Caco-2 (cell line): Measurements from ENCODE around the gene AANAT. TPM values are rescaled to one million over a fixed set of nuclear protein-coding genes. Genes with fewer than 3 reads are reported as not detected.

Source experiments
- BruUV-seq: library from RNA; stranded (reverse); fragments of 400-500 nt; replicated peaks from 2 replicates; lab custom pipeline; 2021; lab: Mats Ljungman, UMichigan
- CTCF ChIA-PET: fragments of 300-600 bp; sonication (Branson Sonifier 250); formaldehyde crosslinking; loops from one replicate; lab custom pipeline; 2022; ENCODE audit warnings: antibody characterized with exemption; lab: Charles Lee
- POLR2A ChIA-PET: fragments of 300-600 bp; sonication (Branson Sonifier 250); formaldehyde crosslinking; loops from one replicate; lab custom pipeline; 2022; ENCODE audit warnings: antibody characterized with exemption; lab: Charles Lee
- DNase-seq, 2 experiments: peaks; one replicate each; pipeline versions ENCODE4 v3.0.0 to v3.0.0-alpha.2; 2020 to 2022
- H3K27me3 ChIP-seq: replicated peaks from 2 replicates; pipeline ENCODE4 v1.6.0; 2011; ENCODE audit warnings: low read length; ENCODE audit not compliant: control insufficient read depth, insufficient read depth
- H3K36me3 ChIP-seq: 2 replicates; pipeline ENCODE4 v1.5.1; 2011; ENCODE audit warnings: low read length; ENCODE audit not compliant: control insufficient read depth, insufficient read depth
- H3K4me1 ChIP-seq: fragments of 250-450 bp; sonication (Bioruptor Pico); 2 replicates; pipeline ENCODE4 v1.5.1; 2020; ENCODE audit warnings: mild to moderate bottlenecking
- H3K4me3 ChIP-seq: 2 replicates; pipeline ENCODE4 v1.5.1; 2011; ENCODE audit warnings: low read depth, mild to moderate bottlenecking, control low read depth, low read length
- H3K9me3 ChIP-seq: fragments of 250-450 bp; sonication (Bioruptor Pico); 2 replicates; pipeline ENCODE4 v1.5.1; 2020; ENCODE audit warnings: mild to moderate bottlenecking, moderate library complexity
- H3K27ac Mint-ChIP-seq: one replicate; pipeline ENCODE4 v1.8.0; 2022; ENCODE audit warnings: mixed read lengths; ENCODE audit not compliant: unreplicated experiment
- H3K27me3 Mint-ChIP-seq: one replicate; pipeline ENCODE4 v1.8.0; 2022; ENCODE audit warnings: mixed read lengths; ENCODE audit not compliant: insufficient read depth, unreplicated experiment
- H3K36me3 Mint-ChIP-seq: one replicate; pipeline ENCODE4 v1.8.0; 2022; ENCODE audit warnings: mild to moderate bottlenecking, mixed read lengths; ENCODE audit not compliant: insufficient read depth, unreplicated experiment
- H3K4me1 Mint-ChIP-seq: one replicate; pipeline ENCODE4 v1.8.0; 2022; ENCODE audit warnings: low read depth, mixed read lengths; ENCODE audit not compliant: unreplicated experiment
- H3K4me3 Mint-ChIP-seq: one replicate; pipeline ENCODE4 v1.8.0; 2022; ENCODE audit warnings: mild to moderate bottlenecking, moderate library complexity, mixed read lengths; ENCODE audit not compliant: unreplicated experiment
- H3K9me3 Mint-ChIP-seq: one replicate; pipeline ENCODE4 v1.8.0; 2022; ENCODE audit warnings: mixed read lengths; ENCODE audit not compliant: unreplicated experiment
- CTCF ChIP-seq, 2 experiments: fragments of 200-600 bp in 1 of 2; IDR thresholded peaks; 1 replicate in 1 of 2; 2 replicates in 1 of 2; pipeline versions ENCODE4 v1.5.1 to v1.8.0; 2011 to 2022; ENCODE audit warnings: antibody characterized with exemption in 1 of 2, control low read depth in 1 of 2, inconsistent platforms in 1 of 2, low read depth in 1 of 2, low read length in 1 of 2, mild to moderate bottlenecking in 1 of 2, moderate library complexity in 1 of 2; ENCODE audit not compliant: insufficient read depth in 1 of 2, severe bottlenecking in 1 of 2, unreplicated experiment in 1 of 2
- intact Hi-C: fragments of 100-400 bp; cut with micrococcal nuclease; formaldehyde crosslinking; loops from one replicate; pipeline ENCODE4 v1.10.0; 2022; ENCODE audit not compliant: unreplicated experiment
- total RNA-seq: library from RNA; stranded (reverse); gene quantifications from 2 replicates; pipeline ENCODE4 v1.2.3, GENCODE V29; 2022

Gene AANAT
- total RNA-seq, 1 experiment from 2014 or later = not detected

- no peaks in the 10 kb centered on the region for H3K36me3 Mint-ChIP-seq
- H3K36me3 ChIP-seq = no peaks in the 10 kb centered on the region
- no peak overlapping the region for H3K4me3 ChIP-seq
- TF ChIP-seq CTCF (IDR thresholded peaks at IDR 0.05; ENCODE audit: insufficient read depth in 1 of 2, low read depth in 1 of 2, low read length in 1 of 2, severe bottlenecking in 1 of 2, unreplicated experiment in 1 of 2) = no peak
- no TSS peak for BruUV-seq
- H3K4me1 ChIP-seq = no peaks in the 10 kb centered on the region
- no peaks in the 10 kb centered on the region for H3K27me3 ChIP-seq
- no peak for DNase-seq
- H3K4me3 Mint-ChIP-seq = no peak overlapping the region
- no peaks in the 10 kb centered on the region for H3K9me3 ChIP-seq
- H3K27me3 Mint-ChIP-seq = no peaks in the 10 kb centered on the region
- CTCF ChIA-PET = interaction anchor here (0.7 kb wide), 1 partner anchor 158 kb away, joined by 10 read pairs; no protein-coding TSS in a partner anchor
- no peak overlapping the region for H3K27ac Mint-ChIP-seq
- POLR2A ChIA-PET = interaction anchor here (0.7 kb wide), 1 partner anchor 30 kb away, joined by 7 read pairs; no protein-coding TSS in a partner anchor
- H3K4me1 Mint-ChIP-seq = no peaks in the 10 kb centered on the region
- intact Hi-C loops = no loop called here
- no peaks in the 10 kb centered on the region for H3K9me3 Mint-ChIP-seq
Measured at GRCh38 chr17:76515274-76515949, 48.0 kb downstream of the AANAT start.

GRCh38 chr17:76517638-76518038 lies 50.2 kb downstream of the AANAT start:
- no peaks in the 10 kb centered on the region for H3K4me1 Mint-ChIP-seq
- BruUV-seq = no TSS peak
- intact Hi-C loops = no loop called here
- H3K4me1 ChIP-seq = no peaks in the 10 kb centered on the region
- H3K9me3 ChIP-seq = no peaks in the 10 kb centered on the region
- no peak overlapping the region for H3K27ac Mint-ChIP-seq
- ChIA-PET CTCF (no interaction called here), POLR2A (interaction anchor here (0.6 kb wide), 1 partner anchor 15 kb away, joined by 4 read pairs; no protein-coding TSS in a partner anchor)
- H3K36me3 Mint-ChIP-seq = no peaks in the 10 kb centered on the region
- no peak overlapping the region for H3K4me3 ChIP-seq
- H3K9me3 Mint-ChIP-seq = no peaks in the 10 kb centered on the region
- TF ChIP-seq CTCF (IDR thresholded peaks at IDR 0.05; ENCODE audit: insufficient read depth in 1 of 2, low read depth in 1 of 2, low read length in 1 of 2, severe bottlenecking in 1 of 2, unreplicated experiment in 1 of 2) = no peak
- no peak overlapping the region for H3K4me3 Mint-ChIP-seq
- DNase-seq = no peak
- no peaks in the 10 kb centered on the region for H3K36me3 ChIP-seq
- no peaks in the 10 kb centered on the region for H3K27me3 Mint-ChIP-seq
- H3K27me3 ChIP-seq = no peaks in the 10 kb centered on the region

GRCh38 chr17:76519048-76519966 lies 51.9 kb downstream of the AANAT start:
- CTCF ChIA-PET = no interaction called here
- BruUV-seq = no TSS peak
- POLR2A ChIA-PET = no interaction called here
- intact Hi-C loops = no loop called here
- no peak for TF ChIP-seq CTCF (IDR thresholded peaks at IDR 0.05; ENCODE audit: insufficient read depth in 1 of 2, low read depth in 1 of 2, low read length in 1 of 2, severe bottlenecking in 1 of 2, unreplicated experiment in 1 of 2)
- Mint-ChIP-seq H3K4me1 (no peaks in the 10 kb centered on the region), H3K4me3 (no peak overlapping the region), H3K27ac (no peak overlapping the region), H3K36me3 (no peaks in the 10 kb centered on the region), H3K9me3 (no peaks in the 10 kb centered on the region), H3K27me3 (no peaks in the 10 kb centered on the region)
- Histone ChIP-seq H3K36me3 (no peaks in the 10 kb centered on the region), H3K4me1 (no peaks in the 10 kb centered on the region), H3K9me3 (no peaks in the 10 kb centered on the region), H3K4me3 (no peak overlapping the region), H3K27me3 (no peaks in the 10 kb centered on the region)
- DNase-seq = no peak
